Inflammatory macrophage treated with lipopolysaccharide for 1 hour (primary cell): ENCODE measurements around the gene TTYH2.
"Not testable (repeated sequence)": the region's sequence is repeated elsewhere in the genome, so short reads cannot be mapped to it uniquely, and the experiment has no call there.

Source experiments
- DNase-seq, 2 donors: peaks; one replicate each; pipeline ENCODE4 v3.0.0-alpha.2; 2020 to 2022

Gene TTYH2, protein sequence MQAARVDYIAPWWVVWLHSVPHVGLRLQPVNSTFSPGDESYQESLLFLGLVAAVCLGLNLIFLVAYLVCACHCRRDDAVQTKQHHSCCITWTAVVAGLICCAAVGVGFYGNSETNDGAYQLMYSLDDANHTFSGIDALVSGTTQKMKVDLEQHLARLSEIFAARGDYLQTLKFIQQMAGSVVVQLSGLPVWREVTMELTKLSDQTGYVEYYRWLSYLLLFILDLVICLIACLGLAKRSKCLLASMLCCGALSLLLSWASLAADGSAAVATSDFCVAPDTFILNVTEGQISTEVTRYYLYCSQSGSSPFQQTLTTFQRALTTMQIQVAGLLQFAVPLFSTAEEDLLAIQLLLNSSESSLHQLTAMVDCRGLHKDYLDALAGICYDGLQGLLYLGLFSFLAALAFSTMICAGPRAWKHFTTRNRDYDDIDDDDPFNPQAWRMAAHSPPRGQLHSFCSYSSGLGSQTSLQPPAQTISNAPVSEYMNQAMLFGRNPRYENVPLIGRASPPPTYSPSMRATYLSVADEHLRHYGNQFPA

GRCh38 chr17:74212913-74213791, at the start of gene TTYH2:
Gene TTYH2 (plus strand): TSS chr17:74213571. CDS start chr17:74213588, 17 bp downstream.
- DNase-seq, result peak; percentile 92 to 93

DNA sequence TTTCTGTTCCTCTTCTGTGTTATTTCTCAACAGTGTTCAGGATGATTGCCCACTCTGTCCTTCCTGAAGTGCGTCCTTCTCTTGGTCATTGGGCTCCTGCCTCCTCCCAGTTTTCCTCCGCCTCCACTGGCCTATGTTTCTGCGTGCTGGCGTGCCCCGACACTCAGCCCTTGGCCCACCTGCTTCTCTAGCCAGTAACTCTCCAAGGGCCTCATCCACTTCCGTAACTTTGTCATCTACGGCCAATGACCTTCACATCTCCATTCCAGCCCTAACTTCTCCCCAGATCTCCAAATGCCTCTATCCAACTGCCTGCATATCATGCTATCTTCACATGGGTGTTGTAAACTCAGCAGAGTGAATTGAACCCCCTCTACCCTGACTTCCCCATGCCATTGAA, 49.5 kb upstream of the TTYH2 start:
- no peak for DNase-seq

GRCh38 chr17:74164446-74165045, 48.8 kb upstream of the TTYH2 start:
- DNase-seq, result no peak

DNA sequence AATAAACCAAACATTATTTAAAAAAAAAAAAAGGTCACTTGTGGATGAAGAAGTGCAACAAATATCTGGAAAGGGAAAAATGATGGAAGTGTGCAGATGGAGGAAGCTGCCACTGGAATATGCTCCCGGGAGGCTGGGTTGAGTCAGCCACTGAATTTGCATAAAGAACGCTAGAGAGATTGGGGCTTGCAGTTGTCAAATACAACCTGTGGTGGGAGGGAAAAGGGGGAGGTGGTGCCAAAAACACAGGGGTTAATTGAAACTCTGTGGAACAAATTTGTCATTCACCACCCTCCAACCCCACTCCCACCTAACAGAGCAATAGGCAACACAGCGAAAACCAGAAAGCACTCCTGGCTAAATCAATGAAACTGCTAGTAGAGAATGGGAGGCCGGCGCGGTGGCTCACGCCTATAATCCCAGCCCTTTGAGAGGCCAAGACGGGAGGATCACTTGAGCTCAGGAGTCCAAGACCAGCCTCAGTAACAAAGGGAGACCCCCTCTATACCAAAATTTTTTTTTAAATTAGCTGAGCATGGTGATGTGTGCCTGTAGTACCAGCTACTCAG, 47.5 kb upstream of the TTYH2 start:
- DNase-seq, result no peak

DNA sequence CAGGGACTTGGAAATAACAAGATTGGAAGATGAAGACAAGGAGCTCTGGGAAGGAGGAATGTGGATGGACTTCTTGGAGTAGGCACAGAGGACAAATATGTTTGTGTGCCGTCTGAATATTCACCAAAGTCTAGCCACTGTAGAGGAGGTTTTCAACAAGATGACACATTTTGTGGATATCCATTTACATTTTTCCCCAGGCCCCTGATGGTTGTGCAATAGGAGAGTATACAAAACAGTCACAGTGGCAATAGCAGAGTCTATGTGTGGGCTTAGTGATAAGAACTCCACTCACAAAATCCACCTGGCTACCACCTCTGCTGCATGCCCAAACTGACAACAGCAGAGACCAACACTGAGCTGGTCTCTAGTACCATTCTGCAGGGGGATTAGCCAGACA, 42.4 kb upstream of the TTYH2 start:
- DNase-seq, result no peak

GRCh38 chr17:74172700-74173099, 40.7 kb upstream of the TTYH2 start:
- DNase-seq, result no peak

- peak; percentile 16 to 69 for DNase-seq
These were observed 36.8 kb upstream of the TTYH2 start for GRCh38 chr17:74176546-74177001.

GRCh38 chr17:74177018-74177450, 36.3 kb upstream of the TTYH2 start:
- DNase-seq, result no peak

GRCh38 chr17:74179576-74179975, 33.8 kb upstream of the TTYH2 start:
- no peak for DNase-seq

DNA sequence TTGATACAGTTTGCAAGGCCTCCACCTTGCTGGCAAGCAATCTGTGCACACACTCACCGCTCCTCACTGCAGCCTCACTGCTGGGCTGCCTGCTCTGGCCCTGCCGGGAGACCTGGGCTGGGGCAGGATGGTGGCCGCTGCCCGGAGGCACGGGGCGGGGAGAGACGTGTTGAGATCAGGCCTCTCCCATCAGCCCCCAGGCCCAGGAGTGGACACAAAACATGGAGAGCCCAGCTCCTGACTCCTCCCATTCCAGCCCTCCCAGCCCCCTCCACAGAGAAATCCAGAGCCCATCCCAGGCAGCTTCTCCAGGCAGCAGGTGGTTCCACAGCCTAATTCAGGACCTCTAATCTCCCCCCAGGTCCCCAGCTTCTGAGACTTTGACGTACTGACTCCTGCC, 33.0 kb upstream of the TTYH2 start:
- no peak for DNase-seq

DNA sequence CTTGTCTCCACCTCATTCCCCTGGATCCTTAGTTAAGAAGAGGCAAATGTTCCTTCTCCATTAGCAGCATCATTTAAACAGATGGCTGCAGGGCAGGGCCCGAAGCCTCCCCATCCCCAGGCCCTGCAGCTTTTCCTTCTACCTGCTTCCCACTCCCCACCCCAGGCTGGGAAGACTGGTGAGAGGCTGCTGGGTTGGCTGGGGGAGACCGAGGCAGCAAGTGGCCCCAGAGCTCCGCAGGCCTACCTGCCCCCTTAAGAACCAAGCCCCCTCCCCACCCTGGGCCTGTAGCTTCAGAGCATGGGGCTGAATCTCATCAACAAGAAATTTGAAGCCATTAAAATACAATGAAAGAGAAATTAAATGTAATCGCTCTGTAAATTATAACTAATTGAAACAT, 32.0 kb upstream of the TTYH2 start:
- DNase-seq, result no peak

DNA sequence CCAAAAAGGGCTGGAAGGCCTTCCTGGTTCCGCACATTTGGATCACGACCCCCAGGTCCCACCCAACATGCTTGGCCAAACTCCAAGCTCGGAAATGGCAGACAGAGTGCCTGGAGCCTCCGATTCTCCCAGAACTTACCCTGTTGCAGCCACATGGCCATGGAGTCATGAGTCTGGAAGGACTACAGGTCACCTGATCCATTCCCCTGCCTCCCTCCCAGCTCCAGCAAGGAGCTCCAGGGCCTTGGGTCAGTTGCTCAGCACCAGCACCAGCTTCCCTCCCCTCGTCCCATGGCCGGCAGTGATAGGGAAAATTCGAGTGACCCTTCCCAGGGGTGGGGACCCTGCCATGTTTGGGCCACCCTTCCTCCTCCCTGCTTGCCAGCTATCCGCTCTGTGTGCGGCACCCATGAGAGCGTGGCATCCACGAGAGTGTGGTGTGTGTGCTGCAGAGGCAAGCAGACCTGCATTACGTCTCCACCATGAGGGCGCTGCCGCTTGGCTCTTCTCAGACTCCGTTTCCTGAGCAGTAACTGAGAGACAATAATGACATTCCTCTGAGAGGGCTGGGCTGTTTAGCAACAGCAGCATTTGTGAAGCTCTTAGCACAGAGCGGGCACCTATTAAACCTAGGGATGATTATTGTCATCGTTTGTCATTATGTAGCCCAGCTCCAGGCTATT, 31.2 kb upstream of the TTYH2 start:
- DNase-seq, result no peak

DNA sequence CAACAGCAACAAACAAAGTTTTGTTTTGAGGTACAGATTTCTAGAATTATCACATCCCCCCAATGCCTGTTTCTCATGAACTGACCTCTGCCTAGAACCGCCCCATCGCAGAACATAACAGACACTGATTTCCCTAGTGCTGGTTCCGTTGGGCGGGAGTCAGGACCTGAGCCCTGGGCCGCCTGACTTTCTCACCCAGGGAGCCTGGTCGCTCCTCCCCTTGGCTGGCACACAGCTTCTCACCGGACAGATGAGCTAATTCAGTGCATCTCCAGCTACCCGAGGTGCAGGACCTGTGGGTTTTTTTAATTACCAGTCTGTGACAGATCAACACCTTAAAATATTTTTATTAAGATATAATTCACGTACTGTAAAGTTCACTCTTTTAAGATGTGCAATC, 30.0 kb upstream of the TTYH2 start:
- no peak for DNase-seq

GRCh38 chr17:74185571-74186185, 27.7 kb upstream of the TTYH2 start:
- DNase-seq, result no peak

GRCh38 chr17:74186498-74186897, 26.9 kb upstream of the TTYH2 start:
- DNase-seq, result no peak

DNA sequence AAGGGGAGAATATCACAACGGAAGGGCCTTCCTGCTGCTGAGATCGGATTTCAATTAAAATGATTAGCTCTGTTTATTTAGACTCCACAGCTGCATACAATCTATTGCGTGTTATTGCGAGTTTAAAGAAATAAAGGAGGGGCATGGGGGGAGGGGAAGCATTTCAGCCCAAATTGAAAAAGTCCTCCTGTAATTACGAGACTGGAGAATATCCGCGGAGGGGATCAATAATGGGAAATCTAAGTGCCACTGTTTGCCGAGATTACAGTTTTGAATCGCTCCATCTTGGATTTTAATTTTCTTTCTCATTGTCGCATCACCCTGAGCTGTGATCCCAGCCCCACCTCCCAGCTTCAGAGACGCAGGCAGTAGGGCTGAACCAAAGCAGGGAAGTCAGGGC, 25.6 kb upstream of the TTYH2 start:
- DNase-seq, result no peak

- not testable (repeated sequence) for DNase-seq
These were observed 24.7 kb upstream of the TTYH2 start for GRCh38 chr17:74188687-74189086.

GRCh38 chr17:74190154-74190553, 23.2 kb upstream of the TTYH2 start:
- peak; percentile 50 to 55 for DNase-seq

GRCh38 chr17:74190807-74191406, 22.5 kb upstream of the TTYH2 start:
- DNase-seq, result no peak

DNA sequence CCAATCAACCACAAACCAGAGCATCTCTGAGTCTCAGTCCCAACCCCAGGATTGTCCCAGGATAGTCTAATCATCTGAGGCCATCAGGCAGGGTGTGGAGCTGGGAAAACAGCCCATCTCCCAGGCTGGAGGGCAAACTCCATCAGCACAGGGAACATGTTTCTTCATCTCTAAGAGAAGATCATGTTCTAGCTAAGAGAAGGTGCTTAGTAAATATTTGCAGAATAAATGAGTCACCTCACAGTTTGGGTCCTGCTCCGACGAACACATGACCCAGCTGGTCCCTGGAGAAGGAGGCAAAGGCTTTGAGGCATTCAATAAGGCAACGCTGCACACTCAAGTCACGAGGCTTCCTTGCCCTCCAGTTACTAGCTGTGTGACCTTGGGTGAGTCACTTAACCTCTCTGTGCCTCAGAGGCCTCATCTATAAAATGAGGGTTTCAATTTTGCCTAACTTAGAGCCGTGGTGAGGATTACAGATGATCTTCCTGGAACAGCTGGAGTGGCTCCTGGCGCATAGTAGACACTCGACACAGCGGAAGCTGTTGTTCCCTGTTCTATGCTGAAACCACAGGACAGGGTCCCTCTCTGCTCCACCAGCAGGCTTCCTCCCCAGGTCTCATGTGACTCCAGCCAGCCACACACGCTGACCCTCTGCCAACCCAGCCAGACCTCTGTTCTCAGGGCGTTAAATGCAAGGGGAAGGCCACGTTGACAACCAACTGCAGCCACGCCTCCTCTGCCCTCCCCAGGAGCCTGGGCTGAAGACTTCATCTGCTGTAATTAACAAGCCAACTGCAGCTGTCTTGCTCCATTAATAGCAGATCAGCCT, 20.2 kb upstream of the TTYH2 start:
- DNase-seq, result peak; percentile 38 to 53
